Ammon's horn (tissue), 1 donor: ENCODE measurements around the gene USHBP1.

Experiments used
- DNase-seq: peaks from one replicate; pipeline ENCODE4 v3.0.0-alpha.2; 2016; ENCODE audit warnings: low spot score

Gene USHBP1

DNA sequence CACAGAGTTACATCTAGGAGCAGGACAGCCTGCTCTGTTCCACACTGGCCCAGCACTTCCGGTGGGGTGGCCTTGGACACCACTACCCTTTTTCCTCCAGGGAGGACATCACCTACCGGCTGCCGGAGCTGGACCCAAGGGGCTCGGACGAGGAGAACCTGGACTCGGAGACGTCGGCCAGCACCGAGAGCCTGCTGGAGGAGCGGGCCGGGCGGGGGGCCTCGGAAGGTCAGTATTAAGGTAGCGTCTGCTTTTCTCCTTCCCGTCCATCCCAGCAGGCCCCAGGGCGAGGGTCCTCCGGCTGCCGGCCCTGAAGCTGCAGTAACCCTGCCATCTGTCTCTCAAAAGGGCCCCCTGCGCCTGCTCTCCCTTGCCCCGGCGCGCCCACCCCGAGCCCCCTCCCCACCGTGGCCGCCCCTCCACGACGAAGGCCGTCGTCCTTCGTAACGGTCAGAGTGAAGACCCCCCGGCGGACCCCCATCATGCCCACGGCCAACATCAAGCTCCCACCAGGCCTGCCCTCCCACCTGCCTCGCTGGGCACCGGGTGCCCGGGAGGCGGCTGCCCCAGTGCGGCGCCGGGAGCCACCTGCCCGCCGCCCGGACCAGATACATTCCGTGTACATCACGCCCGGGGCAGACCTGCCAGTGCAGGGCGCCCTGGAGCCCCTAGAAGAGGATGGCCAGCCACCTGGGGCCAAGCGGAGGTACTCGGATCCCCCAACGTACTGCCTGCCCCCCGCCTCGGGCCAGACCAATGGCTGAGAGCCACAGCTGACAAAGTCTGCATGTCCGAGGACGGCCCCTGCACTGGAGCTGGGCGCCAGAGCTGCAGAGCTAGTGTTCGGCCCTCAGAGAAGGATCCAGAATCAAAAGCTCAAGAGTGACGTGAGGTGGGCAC, 52.7 kb downstream of the USHBP1 start:
- DNase-seq: no peak

DNA sequence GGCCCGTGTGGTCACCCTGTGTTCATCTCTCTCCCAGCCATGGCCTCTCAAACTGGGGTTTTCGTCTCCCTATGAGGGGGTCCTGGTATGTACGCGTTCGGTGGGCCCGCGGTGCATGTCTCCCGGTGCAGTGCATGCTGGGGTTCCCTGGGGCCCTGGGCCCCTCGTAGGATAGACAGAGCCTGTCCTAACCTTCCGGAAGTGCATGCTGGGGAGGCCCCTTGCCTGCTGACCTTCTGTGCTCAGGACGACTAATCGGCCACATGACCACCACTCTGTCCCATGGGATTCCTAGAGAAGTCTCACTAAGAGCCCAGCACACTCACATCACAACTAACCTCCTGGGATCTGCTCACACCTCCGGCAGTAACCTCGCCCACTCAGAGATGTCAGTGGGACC, 54.2 kb downstream of the USHBP1 start:
- DNase-seq: no peak

DNA sequence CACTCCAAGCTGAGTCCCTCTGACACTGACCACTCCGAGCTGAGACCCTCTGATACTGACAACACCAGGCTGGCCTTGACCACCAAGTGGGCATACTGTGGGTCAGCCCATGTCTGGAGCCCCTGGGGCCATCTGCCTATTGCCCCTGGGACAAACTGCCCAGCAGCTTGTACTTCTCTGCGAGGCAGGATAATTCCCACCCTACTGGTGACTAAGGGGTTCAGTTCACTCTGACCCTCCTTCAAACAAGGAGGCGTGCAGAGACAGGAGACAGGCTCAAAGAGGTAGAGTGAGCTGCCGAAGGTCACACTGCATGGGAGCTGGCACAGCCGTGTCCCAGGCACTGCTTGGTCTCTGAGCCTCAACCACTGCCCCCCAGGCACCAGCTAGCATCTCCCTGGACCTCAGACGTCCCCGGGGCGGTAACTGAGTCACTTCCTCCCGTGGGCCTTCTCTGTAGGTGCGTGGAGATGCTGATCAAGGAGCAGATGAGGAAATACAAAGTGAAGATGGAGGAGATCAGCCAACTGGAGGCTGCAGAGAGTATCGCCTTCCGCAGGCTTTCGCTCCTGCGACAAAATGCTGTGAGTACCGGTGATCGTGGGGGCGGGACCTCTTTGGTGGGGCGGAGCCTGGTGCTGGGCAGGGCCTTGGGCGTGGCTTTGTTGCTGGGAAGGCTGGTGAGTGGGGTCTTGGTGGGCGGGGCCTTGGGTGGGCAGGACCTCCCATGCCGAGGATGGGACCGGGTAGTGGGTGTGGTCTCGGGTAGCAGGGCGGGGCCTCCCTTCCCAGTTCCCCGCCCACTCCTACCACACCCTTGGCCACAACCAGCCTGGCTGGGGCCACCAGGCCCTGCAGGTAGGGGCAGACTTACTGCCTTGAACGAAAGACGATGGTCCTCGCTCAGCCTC, 55.2 kb downstream of the USHBP1 start:
- DNase-seq: no peak

DNA sequence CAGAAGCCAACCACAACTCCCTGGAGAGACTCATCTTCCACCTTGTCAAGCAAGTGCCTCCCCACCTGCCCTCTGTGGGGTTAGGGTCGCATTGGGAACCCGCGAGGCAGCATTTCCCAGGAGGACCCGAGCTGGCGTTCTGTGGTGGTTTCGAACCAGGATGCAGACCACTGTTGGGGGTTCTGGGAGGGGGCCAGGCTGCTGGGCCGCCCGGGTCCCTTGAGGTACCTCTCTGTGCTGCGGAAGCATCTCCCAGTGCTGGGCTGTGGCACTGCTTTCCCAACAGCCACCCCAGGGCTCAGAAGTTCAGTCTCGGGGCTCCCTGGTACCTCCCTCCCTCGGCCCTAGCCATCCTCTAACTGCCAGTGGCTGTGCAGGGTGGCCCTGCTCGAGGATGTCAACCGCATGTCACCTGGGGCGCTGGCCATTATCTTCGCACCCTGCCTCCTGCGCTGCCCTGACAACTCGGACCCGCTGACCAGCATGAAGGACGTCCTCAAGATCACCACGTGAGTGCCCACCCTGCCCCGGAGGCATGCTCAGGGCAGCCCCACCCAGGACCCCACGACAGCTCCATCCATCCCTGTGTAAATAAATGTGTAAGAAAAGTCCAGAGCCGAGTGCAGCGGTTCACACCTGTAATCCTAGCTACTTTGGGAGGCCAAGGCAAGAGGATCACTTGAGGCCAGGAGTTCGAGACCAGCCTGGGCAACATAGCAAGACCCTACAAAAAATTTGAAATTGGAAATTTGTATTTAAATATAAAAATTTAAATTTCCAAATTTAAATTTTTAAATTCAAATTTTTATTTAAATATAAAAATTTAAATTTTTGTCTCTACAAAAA, 57.6 kb downstream of the USHBP1 start:
- no peak for DNase-seq

DNA sequence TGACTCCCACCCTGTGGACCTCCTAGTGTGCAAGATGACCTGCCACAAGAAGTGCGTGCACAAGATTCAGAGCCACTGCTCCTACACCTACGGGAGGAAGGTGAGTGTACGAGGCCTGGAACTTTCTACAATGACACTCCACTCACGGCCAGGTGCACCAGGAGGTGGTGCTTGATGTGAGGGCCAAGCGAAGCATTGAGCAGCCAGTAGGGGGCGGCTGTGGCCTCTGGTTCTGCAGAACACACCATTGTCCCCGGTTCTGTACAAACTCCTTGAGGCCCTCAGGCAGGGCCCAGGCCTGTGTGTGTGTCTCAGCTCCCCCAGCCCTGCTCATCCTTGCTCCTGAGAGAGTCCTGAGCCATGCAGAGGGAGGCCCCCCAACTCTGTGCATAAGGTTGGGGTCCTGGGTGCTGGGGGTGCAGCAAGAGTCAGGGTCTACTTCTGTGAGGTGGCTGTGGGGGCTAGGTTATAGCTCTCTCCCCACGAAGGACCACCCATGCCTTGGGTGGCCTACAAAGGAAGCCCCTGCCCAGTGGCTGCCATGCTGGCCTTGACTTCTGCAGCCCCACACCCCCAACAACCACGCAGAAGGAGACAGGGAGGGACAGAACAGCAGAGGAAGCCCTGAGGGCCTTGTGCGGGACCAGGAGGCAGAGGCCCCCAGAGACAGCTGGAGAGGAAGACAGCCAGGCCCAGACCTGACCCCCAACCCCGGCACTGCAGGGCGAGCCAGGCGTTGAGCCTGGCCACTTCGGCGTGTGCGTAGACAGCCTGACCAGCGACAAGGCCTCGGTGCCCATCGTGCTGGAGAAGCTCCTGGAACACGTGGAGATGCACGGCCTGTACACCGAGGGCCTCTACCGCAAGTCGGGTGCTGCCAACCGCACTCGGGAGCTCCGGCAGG, 59.1 kb downstream of the USHBP1 start:
- DNase-seq: peak; percentile 52

DNA sequence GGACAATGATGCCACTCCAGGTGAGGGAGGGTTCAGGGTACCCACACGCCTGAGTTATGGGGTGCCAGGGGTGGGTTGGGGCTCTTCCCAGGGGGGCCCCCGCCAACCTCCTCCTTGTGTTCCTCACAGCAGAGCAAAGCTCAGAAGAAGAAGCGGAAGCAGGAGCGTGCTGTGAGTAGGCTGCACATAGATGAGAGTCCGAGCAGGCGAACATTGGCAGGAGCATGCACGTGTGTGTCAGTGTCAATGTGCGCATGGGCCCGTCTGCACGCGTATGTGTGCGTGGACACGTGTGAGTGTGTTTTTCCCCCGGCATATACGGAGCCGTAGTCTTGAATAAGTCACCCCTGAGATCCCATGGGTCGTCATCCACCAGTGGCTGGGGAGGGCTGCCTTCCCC, 61.8 kb downstream of the USHBP1 start:
- DNase-seq: no peak

DNA sequence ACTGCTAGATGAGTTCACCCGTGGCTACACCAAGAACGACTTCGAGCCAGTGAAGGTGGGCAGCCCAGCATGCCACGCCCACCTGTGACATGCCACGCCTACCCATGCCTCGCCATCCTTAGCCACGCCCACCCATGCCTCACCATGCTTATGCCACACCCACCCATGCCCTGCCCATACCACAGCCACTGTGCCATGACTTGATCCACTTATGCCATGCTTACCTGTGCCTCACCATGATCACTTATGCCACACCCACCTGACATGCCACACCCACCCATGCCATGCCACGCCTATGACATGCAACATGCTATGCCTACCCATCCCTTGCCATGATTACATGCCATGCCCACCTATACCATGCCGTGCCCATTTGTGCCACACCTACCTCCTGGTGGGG, 62.3 kb downstream of the USHBP1 start:
- DNase-seq: no peak

DNA sequence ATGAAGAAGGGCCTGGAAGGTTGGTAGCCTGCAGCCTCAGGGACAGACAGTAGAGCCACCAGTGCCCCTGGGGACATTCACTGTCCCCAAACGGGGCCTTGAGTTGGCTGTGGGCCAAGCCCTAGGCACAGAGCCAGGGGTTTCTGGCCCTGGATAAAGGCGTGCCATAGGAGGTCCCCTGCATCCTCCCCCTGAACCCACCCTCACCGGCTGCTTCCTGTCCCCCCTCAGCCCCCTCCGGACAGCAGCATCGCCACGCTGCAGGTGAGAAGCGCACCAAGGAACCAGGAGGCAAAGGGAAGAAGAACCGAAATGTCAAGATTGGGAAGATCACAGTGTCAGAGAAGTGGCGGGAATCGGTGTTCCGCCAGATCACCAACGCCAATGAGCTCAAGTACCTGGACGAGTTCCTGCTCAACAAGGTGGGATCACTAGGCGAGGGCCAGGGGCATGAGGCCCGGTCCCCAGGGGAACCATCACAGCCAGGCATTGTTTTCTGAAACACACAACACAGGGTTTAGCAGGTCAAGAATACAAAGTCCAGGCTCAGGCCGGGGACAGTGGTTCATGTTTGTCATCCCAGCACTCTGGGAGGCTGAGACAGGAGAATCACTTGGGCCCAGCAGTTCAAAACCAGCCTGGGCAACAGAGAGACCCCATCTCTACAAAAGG, 64.0 kb downstream of the USHBP1 start:
- no peak for DNase-seq
